HepG2 (cell line): Measurements from ENCODE around the gene GRB2. TPM values are rescaled to one million over a fixed set of nuclear protein-coding genes. Genes with fewer than 3 reads are reported as not detected.
A peak's percentile ranks its signal among the peaks of the same experiment; 100 is the strongest.

Source experiments
- NFKBIZ ChIP-seq: IDR thresholded peaks from 2 replicates; pipeline ENCODE4 v1.6.1; 2018; ENCODE audit warnings: missing genetic modification reagents, missing compliant biosample characterization
- PAX8 ChIP-seq: sonication (generic); formaldehyde crosslinking; IDR thresholded peaks from 2 replicates; pipeline ENCODE4 v1.8.0; 2022; ENCODE audit warnings: mild to moderate bottlenecking, missing genetic modification reagents, borderline replicate concordance
- POLR2G ChIP-seq: fragments of 200-400 bp; formaldehyde crosslinking; IDR thresholded peaks from 2 replicates; pipeline ENCODE4 v1.6.1; 2018; ENCODE audit warnings: mild to moderate bottlenecking, low read depth, low read length, moderate library complexity
- SMAD9 ChIP-seq: sonication (generic); formaldehyde crosslinking; IDR thresholded peaks from 2 replicates; pipeline ENCODE4 v1.5.1; 2020; ENCODE audit warnings: mild to moderate bottlenecking, missing genetic modification reagents
- ZBTB49 ChIP-seq: sonication (generic); formaldehyde crosslinking; IDR thresholded peaks from 2 replicates; pipeline ENCODE4 v1.4.0; 2020; ENCODE audit warnings: missing genetic modification reagents, borderline replicate concordance
- ZBTB7A ChIP-seq: sonication (generic); formaldehyde crosslinking; IDR thresholded peaks from 2 replicates; pipeline ENCODE4 v1.8.0; 2022; ENCODE audit warnings: mild to moderate bottlenecking, missing genetic modification reagents
- ZFP90 ChIP-seq: sonication (generic); formaldehyde crosslinking; IDR thresholded peaks from 2 replicates; pipeline ENCODE4 v1.8.0; 2022; ENCODE audit warnings: missing genetic modification reagents, mild to moderate bottlenecking, inconsistent platforms, borderline replicate concordance
- ZNF773 ChIP-seq: sonication (generic); formaldehyde crosslinking; IDR thresholded peaks from 2 replicates; pipeline ENCODE4 v1.4.0; 2020; ENCODE audit warnings: missing genetic modification reagents, borderline replicate concordance
- ZNF879 ChIP-seq: sonication (generic); formaldehyde crosslinking; IDR thresholded peaks from 2 replicates; pipeline ENCODE4 v1.8.1; 2023; ENCODE audit warnings: missing genetic modification reagents
- ZNF891 ChIP-seq: sonication (generic); formaldehyde crosslinking; IDR thresholded peaks from 2 replicates; pipeline ENCODE4 v1.5.0; 2020; ENCODE audit warnings: mild to moderate bottlenecking, missing genetic modification reagents
- polyA plus RNA-seq, 8 experiments: library from polyadenylated mRNA; depleted of rRNA in 3 of 8; stranded (reverse) in 7 of 8; unstranded in 1 of 8; fragments of >200 nt; fragmentation: Illumina TruSeq in 4 of 8; extraction: Trizol in 4 of 8; gene quantifications; 2 replicates each; pipeline versions ENCODE4 v1.2.1 to v1.2.3, GENCODE V29; 2011 to 2016; ENCODE audit warnings: low read depth in 4 of 8, missing spikeins in 1 of 8, mixed read lengths in 1 of 8; ENCODE audit not compliant: insufficient read depth in 1 of 8
- total RNA-seq, 5 experiments: library from RNA; depleted of rRNA; stranded (reverse); fragments of >200 nt; fragmentation: Illumina TruSeq; extraction: Trizol; gene quantifications; 2 replicates each; pipeline ENCODE4 v1.2.3, GENCODE V29; 2016; ENCODE audit warnings: low read depth in 1 of 5
- TF ChIP-seq, protein P1 (sequence below): sonication (generic); formaldehyde crosslinking; IDR thresholded peaks from 2 replicates; pipeline ENCODE4 v1.9.0; 2022; ENCODE audit warnings: missing genetic modification reagents, mild to moderate bottlenecking, borderline replicate concordance

Gene GRB2
- total and polyA plus RNA-seq, 2 of the 13 experiments (the other 11 are each of a cell fraction or from before 2014, with no cell fraction given), result 84.6 to 92.3 TPM

- TF ChIP-seq ZBTB49 (CRISPR knock-in tag) (no peak), SMAD9 (no peak), ZBTB7A (CRISPR knock-in tag) (no peak), ZNF891 (CRISPR knock-in tag) (peak; percentile 49; the same call in 1 of the 2 replicates), POLR2G (no peak; the same call in 1 of the 2 replicates), ZNF879 (peak; percentile 58; the same call in 1 of the 2 replicates), PAX8 (CRISPR knock-in tag) (0 out of 2 replicates have a peak, but pooled peaks have one; percentile 26), ZFP90 (CRISPR knock-in tag) (0 out of 2 replicates have a peak, but pooled peaks have one; percentile 11), ZNF773 (CRISPR knock-in tag) (no peak), NFKBIZ (no peak)
- TF ChIP-seq, protein P1, sequence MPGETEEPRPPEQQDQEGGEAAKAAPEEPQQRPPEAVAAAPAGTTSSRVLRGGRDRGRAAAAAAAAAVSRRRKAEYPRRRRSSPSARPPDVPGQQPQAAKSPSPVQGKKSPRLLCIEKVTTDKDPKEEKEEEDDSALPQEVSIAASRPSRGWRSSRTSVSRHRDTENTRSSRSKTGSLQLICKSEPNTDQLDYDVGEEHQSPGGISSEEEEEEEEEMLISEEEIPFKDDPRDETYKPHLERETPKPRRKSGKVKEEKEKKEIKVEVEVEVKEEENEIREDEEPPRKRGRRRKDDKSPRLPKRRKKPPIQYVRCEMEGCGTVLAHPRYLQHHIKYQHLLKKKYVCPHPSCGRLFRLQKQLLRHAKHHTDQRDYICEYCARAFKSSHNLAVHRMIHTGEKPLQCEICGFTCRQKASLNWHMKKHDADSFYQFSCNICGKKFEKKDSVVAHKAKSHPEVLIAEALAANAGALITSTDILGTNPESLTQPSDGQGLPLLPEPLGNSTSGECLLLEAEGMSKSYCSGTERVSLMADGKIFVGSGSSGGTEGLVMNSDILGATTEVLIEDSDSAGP (CRISPR knock-in tag), result peak; percentile 41; the same call in 1 of the 2 replicates
- TF ChIP-seq, all 625 proteins: peak for 32
These were observed 133.3 kb downstream of the GRB2 start (continued) for GRCh38 chr17:75271955-75272847.
